Measurements from ENCODE around the gene CEACAM19.
"Not testable (repeated sequence)": the region's sequence is repeated elsewhere in the genome, so short reads cannot be mapped to it uniquely, and the experiment has no call there.

The CEACAM19 gene

GRCh38 chr19:44712864-44713515 is 41.7 kb downstream of the CEACAM19 start:
- peak; percentile 87 for ATAC-seq

GRCh38 chr19:44714597-44715169 is 43.4 kb downstream of the CEACAM19 start:
- no peak for ATAC-seq
- no peak for TF ChIP-seq RARB (CRISPR knock-in tag; IDR thresholded peaks at IDR 0.05)
- TF ChIP-seq ZC3H10 (CRISPR knock-in tag; IDR thresholded peaks at IDR 0.05), result no peak
- no peak for TF ChIP-seq TSHZ2 (CRISPR knock-in tag; IDR thresholded peaks at IDR 0.05)
- TF ChIP-seq SNAI2 (CRISPR knock-in tag; IDR thresholded peaks at IDR 0.05), result no peak
- TF ChIP-seq GLIS3 (CRISPR knock-in tag; IDR thresholded peaks at IDR 0.05), result no peak
- no peak for TF ChIP-seq TCF4 (CRISPR knock-in tag; IDR thresholded peaks at IDR 0.05; ENCODE audit: borderline replicate concordance)

More at GRCh38 chr19:44712864-44713515, 41.7 kb downstream of the CEACAM19 start:
- no peak for TF ChIP-seq OSR1 (CRISPR knock-in tag; IDR thresholded peaks at IDR 0.05)
- TF ChIP-seq ESRRG (CRISPR knock-in tag; IDR thresholded peaks at IDR 0.05), result no peak
- TF ChIP-seq ZFP3 (CRISPR knock-in tag; IDR thresholded peaks at IDR 0.05), result no peak
- no peak for TF ChIP-seq TSHZ2 (CRISPR knock-in tag; IDR thresholded peaks at IDR 0.05)

GRCh38 chr19:44717603-44718002 is 46.3 kb downstream of the CEACAM19 start:
- ATAC-seq, result no peak
- TF ChIP-seq ZFP30 (CRISPR knock-in tag; IDR thresholded peaks at IDR 0.05) (no peak), CSRNP3 (CRISPR knock-in tag; IDR thresholded peaks at IDR 0.05) (no peak), ESRRG (CRISPR knock-in tag; IDR thresholded peaks at IDR 0.05) (no peak), ARNTL (CRISPR knock-in tag; IDR thresholded peaks at IDR 0.05; ENCODE audit: borderline replicate concordance, low read depth) (no peak), BACH2 (CRISPR knock-in tag; IDR thresholded peaks at IDR 0.05; ENCODE audit: borderline replicate concordance) (no peak), SNAI2 (CRISPR knock-in tag; IDR thresholded peaks at IDR 0.05) (no peak), RARB (CRISPR knock-in tag; IDR thresholded peaks at IDR 0.05) (no peak), TOX (CRISPR knock-in tag; IDR thresholded peaks at IDR 0.05; ENCODE audit: borderline replicate concordance) (no peak)

- ATAC-seq, result peak; percentile 65
- TF ChIP-seq PPARA (CRISPR knock-in tag; IDR thresholded peaks at IDR 0.05; ENCODE audit: borderline replicate concordance), result no peak
- no peak for TF ChIP-seq ESRRG (CRISPR knock-in tag; IDR thresholded peaks at IDR 0.05)
- TF ChIP-seq CSDC2 (CRISPR knock-in tag; IDR thresholded peaks at IDR 0.05), result peak; percentile 45; the same call in 1 of the 2 replicates
Measured at GRCh38 chr19:44718441-44719261, 47.4 kb downstream of the CEACAM19 start.

- no peak for ATAC-seq
- no peak for TF ChIP-seq ZFP30 (CRISPR knock-in tag; IDR thresholded peaks at IDR 0.05)
Measured at GRCh38 chr19:44719262-44719701, 48.0 kb downstream of the CEACAM19 start.

GRCh38 chr19:44720396-44720795 is 49.1 kb downstream of the CEACAM19 start:
- not testable (repeated sequence) for ATAC-seq
